HG03469 (cell line): ENCODE results near the gene NUP210.

Experiments
- ATAC-seq: cut with Tn5 transposase; IDR thresholded peaks from one replicate; pipeline ENCODE4 v1.9.1; 2021; ENCODE audit warnings: mild to moderate bottlenecking, moderate library complexity, moderate number of reproducible peaks; ENCODE audit not compliant: unreplicated experiment

Gene NUP210

DNA sequence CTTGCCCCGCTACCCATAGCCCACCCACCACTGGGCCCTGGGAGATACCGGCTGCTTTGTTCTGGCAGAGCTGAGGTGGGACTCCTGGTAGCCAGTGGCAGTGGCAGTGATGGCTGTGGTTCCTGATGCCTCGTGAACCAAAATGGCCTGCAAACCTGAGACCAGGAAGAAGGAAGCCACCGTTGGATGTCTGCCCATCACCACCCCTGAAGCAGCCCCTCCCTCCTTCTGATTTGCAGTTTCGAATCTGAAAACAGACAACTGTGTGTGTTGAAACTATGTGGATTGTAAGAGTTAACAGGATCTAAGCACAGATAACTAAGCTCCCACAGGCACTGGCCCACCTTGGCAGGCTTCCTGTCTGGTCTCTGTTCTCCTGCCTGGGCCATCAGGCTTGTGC is 66.6 kb downstream of the NUP210 start:
- ATAC-seq, result no peak

DNA sequence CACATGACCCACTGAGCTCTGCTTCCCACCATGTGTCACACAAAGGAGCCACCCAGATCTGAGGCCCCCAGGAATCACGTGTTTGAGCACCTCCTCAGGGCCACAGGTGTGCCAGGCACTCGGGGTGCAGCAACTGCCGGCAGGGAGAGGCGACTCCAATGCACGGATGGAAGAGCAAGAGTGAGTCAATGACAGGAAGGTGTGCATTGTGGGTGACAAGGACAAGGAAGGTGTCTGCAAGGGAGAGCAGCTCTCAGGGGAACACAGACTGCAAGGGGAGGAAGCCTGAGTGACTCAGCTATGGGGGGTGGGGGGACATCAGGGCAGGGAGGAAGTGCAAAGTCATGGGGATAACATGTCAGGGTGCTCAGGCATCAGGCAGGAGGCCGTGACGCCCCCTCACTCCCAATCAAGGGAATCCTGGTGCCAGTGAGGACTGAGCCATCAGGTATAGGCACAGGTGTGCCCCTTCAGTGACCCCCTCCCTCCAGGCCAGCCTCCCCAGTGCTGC is 67.4 kb downstream of the NUP210 start:
- ATAC-seq, result no peak

DNA sequence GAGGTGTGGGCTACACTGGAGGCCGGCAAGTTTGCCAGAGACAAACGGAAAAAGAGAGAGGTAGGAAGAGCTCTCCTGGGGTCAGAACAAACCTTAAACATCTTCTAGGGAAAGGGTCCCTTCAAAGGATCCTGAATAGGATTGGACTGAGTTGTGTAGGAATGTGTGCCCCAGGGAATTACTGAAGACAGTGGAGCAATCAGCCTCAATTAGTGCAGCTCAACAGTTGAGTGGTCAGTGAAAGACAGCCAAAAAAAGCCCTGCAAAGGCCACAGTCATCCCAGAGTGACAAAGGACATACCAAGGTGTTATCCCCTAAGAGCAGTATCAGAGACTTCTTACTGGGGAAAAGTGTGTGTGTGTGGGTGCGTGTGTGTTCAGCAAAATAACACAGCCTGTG is 70.3 kb downstream of the NUP210 start:
- ATAC-seq, result no peak

DNA sequence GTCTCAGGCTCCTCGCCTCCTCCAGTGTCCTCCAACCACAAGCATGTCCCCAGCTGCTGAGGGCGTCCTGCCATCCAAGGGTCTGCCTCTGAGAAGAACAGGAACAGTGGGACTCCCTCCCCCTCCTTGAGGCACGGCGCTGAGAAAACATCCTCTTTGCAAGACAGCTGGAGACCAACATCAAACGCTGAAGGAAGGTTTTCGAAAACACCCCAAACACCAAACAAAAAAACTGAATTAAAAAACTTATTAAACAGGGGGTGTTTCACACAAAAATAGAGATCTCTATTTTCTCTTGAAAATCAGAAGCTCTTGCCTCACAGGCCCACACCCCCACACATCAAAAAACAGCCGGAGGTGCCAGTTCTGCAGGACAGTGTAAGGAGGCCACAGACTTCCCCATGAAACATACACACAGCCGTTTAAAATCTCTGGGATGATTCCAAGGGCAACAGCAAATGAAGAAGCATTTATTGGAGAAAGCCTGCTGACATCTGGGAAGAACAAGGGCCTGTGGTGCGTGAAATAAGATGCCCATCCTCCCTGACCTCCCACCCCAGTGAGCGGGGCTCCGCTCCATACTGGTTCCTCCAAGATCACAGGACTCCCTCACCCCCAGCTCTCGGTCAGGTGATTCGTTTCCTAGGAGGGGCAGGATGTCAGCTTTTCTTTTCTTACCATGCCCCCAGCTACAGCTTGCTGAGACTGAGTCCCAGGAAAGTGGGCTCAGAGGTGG is 71.3 kb downstream of the NUP210 start:
- no peak for ATAC-seq

DNA sequence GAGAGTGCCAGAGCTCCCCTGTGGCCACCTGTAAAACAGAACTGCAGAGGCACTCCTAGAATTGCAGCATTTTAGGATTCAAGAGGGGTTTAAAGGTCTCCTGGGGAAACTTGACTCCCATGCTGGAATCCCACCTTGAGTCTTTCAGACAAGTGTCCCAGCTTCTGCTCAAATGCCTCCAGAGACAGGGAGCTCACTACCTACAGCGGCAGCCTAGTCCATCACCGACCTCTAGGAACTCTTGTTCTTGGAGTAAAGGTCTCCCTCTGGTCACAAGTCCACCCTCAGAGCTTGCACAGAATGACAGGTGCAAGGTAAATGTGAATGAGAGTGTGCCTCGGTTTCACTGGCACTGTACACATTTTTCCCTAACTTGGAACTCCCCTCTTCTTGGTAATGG is 72.0 kb downstream of the NUP210 start:
- no peak for ATAC-seq

DNA sequence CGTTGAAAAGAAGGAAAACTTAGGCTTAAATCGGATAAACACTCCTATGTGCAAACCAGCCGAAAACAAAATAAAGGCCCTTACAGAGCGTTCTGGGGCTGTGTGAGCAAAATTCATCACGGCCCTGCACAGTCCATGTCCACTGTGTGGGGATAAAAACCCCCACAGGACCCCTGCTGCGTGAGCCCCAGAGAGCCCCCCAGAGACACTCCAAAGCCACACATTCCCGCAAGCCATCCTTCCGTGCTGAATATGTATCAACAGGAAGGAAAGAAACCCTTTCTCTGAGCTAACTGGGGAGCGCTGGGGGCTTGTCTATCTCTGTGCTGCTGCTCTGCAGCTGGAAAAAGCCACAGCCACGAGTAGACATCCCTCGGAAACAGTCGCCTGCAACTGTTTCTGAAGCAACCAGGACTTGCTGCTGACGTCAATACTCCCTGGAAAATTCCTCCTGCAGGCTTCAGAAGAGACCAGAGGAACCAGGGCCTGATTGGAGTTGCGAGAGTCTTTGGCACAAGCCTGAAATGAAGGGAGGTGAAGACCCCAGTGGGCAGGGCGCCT is 72.7 kb downstream of the NUP210 start:
- ATAC-seq, result no peak

DNA sequence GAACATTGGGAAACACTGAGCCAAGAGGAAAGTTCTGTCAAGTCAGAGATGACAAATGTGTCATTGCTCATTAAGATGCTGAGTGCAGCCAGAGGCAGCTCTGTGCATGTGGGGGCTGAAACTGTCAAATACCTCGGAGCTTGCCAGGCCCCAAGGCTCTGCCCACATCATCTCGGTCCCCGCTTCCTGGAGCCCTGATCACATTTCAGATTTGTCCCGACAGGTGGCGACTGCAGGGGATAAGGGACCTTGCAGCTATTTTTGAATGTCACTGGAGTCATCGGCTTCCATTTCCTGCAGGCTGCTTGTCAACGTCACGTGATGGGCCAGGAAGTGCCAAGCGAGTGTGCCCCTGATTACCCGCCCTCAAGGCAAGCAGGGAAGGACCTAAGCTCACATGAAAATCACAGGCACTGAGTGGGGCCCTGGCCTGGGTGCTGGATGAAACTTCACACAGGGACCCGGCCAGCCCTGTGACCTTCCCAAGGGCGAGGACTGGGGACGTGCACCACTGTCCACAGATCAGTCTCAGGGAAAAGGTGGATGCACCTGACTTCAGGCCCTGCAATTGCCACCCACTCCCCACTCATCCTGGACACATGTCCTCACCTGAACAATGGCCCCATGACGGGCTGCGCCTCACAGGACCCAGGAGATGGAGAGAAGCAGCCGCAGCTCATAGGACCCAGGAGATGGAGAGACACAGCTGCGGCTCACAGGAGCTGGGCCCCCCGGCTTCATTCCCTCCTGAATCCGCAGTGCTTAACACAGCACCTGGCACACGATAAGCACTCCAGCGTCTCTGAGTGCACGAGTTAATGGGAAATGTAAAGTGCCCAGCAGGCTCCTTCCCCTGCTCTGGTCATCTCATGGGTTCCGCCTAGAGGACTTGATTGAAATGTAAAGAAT is 73.4 kb downstream of the NUP210 start:
- no peak for ATAC-seq

DNA sequence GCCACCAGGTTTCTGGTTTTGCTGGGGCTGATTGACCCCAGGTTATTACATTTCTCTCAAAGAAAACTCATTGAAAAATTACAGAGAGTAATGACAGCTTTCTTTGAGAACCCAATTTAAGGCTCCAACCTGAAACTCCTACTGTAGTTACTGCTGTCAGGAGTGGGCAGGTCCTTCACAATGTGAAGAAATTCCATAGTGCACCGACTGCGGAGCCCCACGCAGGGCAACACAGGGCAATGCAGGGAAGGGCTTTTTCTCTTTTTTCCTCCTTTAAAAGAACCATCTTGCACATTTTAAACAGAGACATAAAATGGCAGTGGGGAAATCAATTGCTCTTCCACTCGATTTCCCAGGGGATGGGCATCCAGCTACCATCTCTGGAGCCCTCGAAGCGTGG is 74.3 kb downstream of the NUP210 start:
- ATAC-seq, result no peak

DNA sequence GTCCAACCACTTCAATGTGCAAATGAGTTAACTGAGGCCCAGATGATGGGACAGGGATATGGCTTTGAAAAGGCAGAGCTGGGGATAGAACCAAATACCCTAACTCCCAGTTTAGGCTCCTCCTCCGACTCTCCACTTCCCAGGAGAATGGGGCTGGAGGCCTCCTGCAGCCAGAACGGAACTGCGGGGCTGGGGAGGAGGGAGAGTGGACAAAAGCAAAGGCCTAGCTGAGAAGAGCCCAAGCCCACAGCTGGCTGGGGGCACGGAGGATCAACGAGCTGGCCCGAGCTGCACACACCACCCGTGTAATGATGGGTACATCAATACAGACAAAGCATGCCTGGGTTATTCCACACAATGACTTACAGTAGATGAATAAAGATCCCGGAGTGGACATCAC is 74.8 kb downstream of the NUP210 start:
- no peak for ATAC-seq

DNA sequence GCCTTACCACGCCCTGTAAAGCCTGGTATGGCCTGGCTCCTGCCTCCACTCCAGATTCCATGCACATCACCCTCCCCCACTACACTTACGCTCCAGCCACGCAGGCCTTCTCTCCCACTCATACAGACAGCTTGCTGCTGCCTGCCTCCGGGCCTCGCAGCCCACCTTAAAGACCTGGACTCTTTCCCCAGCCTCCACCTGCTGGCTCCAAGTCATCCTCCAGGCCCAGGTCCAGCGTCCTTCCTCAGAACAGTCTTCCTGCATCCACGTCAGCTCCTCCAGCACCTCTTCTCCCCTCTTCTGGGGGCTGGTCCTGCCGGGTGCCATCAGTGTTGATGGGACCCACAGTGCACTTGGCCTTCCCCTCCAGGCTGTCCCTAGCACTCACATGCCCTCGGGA is 75.5 kb downstream of the NUP210 start:
- ATAC-seq, result no peak

DNA sequence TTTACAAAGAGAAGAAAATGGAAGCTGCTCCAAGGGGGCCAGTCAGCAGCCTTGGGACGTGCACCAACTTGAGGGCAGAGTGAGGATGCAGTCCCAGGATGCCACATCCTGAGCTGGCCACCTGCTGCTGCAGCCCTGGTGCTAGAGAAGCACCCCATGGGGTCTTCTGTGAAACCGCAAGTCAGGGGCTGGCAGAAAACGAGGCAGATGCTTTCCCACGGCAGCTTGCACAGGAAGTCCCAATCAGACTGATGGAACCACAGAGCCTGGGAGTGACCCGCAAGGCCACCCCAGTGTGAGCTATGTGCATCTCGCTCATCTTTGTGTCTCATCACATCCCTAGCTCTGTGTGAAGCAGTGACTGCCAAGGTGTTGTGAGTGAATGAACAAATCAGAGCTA is 76.5 kb downstream of the NUP210 start:
- ATAC-seq, result no peak

DNA sequence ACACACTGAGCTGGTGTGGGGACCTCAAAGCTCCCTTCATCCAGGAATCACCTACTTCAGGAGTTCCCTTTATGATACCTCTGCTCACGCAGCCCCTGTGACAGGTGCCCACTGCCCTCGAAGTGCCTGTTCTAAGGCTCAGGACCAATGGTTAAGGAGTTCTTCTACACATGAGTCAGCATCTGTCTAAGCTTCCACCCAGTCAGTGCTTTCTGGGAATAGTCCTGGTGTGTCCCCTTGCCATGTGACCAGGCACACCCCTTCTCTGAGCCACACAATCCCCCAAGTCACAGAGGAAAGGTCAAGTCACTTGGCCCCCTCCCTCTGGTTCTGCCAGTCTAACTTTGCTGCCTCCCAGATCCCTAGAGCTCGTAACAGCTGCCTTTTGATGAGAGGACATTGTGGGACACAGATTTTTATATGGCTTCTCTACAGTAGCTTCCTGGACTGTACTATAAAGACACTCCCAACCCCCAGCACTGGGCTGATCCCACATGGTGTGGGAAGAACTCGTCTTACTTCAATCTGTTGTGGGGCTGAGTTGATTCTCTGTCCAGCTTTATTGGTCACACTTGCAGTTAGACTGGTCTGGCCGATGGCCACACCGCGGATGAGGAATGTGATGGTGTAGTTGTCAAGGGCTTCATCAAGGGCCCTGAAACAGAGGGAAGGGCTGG is 78.8 kb downstream of the NUP210 start:
- ATAC-seq, result no peak

DNA sequence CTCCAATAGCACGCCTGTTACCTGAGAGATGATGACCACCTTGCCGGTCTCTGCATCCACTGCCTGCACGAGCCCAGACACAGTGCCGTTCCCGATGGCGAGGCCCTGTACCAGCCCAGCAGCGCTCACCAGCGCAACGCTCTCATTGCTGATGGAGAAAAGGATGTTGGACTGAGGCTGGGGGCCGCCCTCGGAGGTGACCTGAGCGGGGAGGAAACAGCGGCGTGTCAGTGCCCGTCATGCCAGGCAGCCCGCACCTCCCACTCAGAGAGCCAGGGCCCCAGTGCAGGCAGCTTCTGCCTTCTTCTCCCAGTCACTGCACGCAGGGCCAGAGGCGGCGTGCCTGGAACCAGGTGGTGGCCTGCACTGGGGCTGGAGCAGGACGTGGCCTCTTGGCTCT is 80.3 kb downstream of the NUP210 start:
- no peak for ATAC-seq

DNA sequence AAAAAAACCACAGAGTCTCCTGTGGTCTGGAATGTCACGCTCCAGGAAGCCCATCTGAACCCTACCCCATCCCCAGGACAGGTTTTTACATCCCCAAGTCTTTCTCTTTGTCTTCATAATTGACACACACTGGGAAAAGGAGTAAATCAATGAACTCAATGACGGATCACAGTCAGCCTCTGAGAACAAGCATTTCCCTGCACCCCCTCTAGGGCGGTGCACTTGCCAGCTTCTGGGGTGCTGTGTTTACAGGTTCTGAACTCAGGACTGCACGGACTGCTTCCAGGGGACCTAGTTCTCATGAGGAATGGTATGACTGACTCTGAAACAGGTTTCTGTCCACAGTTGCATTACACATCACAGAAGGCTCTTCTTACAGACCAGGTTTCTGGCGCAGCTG is 81.1 kb downstream of the NUP210 start:
- no peak for ATAC-seq

DNA sequence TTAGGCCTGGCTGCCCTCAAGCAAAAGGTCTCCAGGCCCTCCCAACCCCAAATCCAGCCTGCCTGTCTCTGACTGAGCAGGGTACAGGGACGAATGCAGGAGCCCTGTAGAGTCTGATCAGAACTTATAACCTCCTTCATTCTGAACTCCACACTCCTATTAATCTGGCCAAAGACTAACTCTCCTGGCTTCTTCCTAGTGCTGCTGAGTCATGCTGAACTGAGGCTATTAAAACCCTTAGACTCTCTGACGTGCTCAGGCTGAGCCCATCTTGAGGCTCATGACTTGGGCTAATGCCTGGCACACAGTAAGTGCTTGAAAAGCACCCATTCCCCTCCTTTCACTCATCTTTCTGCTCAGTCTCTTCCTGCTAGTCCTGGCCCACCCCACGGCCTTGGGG is 81.9 kb downstream of the NUP210 start:
- ATAC-seq, result no peak

DNA sequence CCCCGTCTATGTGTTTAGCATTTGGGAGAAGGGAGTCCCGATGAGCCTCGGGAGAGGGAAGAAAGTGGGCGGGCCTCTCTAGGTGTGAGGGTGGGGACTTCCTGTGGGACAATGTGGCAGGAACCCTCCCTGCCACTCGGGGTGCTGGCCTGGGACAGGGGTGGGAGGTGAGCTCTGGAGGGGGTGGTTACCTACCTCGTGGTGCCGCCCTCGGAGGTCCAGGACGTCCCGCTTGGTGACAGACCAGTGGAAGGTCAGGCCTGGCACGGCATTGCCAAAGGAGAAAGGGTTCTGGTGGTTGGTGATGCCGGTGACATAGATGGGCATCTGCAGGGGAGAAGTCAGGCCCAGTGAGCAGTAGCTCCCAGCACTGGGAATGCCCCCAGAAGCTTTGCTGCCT is 83.5 kb downstream of the NUP210 start:
- ATAC-seq, result no peak

DNA sequence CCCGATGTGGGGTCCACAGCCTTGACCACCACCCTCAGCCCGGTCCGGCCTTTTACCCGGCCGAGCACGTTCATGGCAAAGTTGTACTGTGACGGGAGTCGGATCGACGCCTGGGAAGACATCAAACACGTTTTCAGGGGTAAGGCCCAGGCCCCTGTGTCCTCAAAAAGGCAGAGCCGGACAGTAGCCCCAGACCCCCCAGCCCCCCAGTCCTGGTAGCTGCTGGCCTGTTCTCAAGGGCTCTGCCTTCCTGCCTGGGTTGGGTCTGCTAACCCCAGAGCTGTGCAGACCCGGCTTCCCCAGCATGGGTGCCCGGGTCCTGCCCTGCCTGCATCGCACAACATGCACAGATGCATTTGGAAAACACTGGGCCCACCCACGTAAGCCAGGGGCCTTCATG is 84.6 kb downstream of the NUP210 start:
- ATAC-seq, result no peak

DNA sequence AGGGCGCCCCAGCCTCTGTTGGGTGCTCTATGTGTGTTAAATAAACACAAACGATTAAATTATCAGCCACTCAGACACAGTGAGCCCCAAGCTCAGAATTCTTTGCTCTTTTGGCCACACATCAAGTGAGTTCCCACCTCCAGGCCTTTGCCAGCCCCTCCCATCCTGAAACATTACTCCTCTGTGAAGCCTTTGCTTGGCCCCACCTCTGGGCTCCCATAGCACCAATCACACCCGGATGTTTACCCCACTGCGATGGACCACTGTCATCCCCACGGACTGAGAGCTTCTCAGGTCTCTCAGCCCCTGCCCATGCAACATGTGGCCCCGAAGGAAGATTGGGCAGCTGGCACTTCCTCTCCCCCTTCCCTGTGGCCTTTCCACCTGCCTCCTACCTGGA is 85.1 kb downstream of the NUP210 start:
- no peak for ATAC-seq

DNA sequence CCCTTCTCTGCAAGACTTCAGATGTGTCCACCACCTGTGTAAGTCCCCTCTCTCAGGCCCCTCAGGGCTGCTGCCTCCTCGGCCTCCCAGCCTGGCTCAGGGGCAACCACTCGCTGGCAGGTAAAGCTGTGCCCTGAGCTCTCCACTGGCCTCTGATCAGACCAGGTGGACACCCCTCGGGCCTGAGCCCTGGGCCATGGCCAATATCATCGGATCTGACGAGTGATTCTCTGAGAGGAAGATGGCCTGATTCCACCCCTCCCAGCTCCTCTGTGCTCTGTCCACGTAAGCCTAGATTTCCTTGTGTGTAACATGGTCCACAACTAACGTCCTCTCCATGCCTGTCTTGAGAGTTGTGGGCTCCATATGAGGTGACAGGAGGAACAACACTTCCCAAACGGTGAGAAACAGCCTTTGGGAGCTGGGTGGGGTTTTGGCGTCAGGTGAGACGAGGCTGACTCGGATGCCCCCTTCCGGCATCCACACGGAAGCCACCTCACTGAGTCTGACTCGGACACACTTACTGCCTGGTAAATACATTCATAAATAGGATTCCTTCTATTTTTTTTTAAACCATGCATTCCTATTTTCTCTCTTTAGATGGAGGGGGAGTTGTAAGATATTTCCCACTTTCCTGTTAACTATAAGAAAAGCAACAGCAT is 86.8 kb downstream of the NUP210 start:
- ATAC-seq, result no peak

DNA sequence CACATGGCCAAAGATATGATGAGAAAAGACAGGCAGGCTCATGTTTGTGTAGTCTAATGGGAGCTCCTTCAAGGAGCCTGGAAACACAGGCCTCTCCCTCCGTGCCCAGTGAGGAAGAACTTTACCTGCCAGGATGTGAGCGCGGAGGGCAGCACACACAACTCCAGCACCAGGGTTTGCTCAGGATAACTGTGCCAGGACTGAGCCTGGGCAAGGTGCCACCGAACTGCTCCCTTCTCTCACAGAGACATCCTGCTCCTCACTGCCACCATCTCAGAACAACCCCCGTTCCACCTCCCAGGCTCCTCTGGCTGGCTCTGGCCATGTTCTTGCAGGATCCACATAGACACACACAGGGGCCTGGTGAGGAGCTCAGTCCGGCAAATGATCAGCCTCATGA is 87.4 kb downstream of the NUP210 start:
- peak; percentile 4 for ATAC-seq

DNA sequence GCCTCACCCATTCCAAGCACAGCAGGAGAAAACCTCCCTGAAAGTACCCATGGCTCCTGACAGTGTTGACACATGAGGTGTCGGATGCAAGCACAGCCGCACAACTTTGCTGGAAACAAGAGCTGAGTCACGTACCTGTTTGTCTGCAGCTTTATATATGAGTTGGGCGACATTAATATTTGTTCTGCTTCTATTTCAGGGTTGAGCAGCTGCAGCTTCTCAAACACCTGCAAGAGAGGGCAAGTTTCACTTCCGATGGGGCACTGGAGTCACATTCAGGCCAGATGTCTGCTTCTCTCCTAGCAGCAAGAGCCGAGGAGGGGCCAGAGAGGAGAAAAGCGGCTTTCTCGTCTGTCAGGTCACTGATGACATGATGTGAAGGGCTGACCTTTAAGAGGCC is 88.0 kb downstream of the NUP210 start:
- ATAC-seq, result peak; percentile 86
